HepG2 (cell line): ENCODE data around the gene TMEM63C. TPM values are rescaled to one million over a fixed set of nuclear protein-coding genes. Genes with fewer than 3 reads are reported as not detected.
A peak's percentile ranks its signal among the peaks of the same experiment; 100 is the strongest.

Experiments used
- ATAC-seq: fragments of 200-7000 bp; cut with Tn5 transposase; 3 replicates; pipeline ENCODE4 v1.9.1; 2020; ENCODE audit warnings: mild to moderate bottlenecking, moderate library complexity
- BruUV-seq: library from RNA; stranded (reverse); fragments of 400-500 nt; replicated peaks from 2 replicates; lab custom pipeline; 2021; lab: Mats Ljungman, UMichigan
- CTCF ChIA-PET: fragments of 300-600 bp; formaldehyde crosslinking; extraction: SDS; loops from one replicate; lab custom pipeline; 2021; ENCODE audit warnings: low total read pairs, inconsistent platforms, low intra/inter-chr PET ratio; lab: Yijun Ruan, JAX
- POLR2A ChIA-PET: fragments of 350-600 bp; sonication (Branson Sonifier 250); formaldehyde crosslinking; loops from one replicate; lab custom pipeline; 2020; ENCODE audit warnings: antibody characterized with exemption, inconsistent platforms; lab: Yijun Ruan, JAX
- DNase-seq: peaks from one replicate; pipeline ENCODE4 v3.0.0-alpha.2; 2015; ENCODE audit warnings: low spot score
- FAIRE-seq: peaks from 3 replicates; lab custom pipeline; 2011; peaks lifted over from hg19 to GRCh38; lab: Jason Lieb, UNC
- H2AFZ ChIP-seq: one replicate; pipeline ENCODE4 v1.6.1; 2011; ENCODE audit warnings: low read length, inconsistent platforms
- H3K27ac ChIP-seq: fragments of 300-600 bp; 3 replicates; pipeline ENCODE4 v1.8.0; 2011; ENCODE audit warnings: mixed run types, mild to moderate bottlenecking, mixed read lengths, low read length, inconsistent platforms; ENCODE audit not compliant: insufficient read depth; ENCODE audit errors: extremely low read length
- H3K27me3 ChIP-seq, 2 experiments: fragments of 200-600 bp in 1 of 2; 2 replicates in 1 of 2; 3 replicates in 1 of 2; pipeline versions ENCODE4 v1.6.0 to v1.8.0; 2011; ENCODE audit warnings: low read length in 2 of 2, mild to moderate bottlenecking in 2 of 2, moderate library complexity in 2 of 2, inconsistent platforms in 1 of 2; ENCODE audit not compliant: insufficient read depth in 2 of 2, control insufficient read depth in 1 of 2
- H3K36me3 ChIP-seq, 2 experiments: fragments of 200-600 bp in 1 of 2; replicated peaks in 1 of 2; 2 replicates in 1 of 2; 3 replicates in 1 of 2; pipeline versions ENCODE4 v1.5.1 to v1.8.0; 2011; ENCODE audit warnings: low read length in 2 of 2, inconsistent platforms in 1 of 2; ENCODE audit not compliant: insufficient read depth in 2 of 2, control insufficient read depth in 1 of 2
- H3K4me1 ChIP-seq: 2 replicates; pipeline ENCODE4 v1.5.1; 2012; ENCODE audit warnings: low read length, inconsistent platforms; ENCODE audit not compliant: insufficient read depth
- H3K4me2 ChIP-seq: 2 replicates; pipeline ENCODE4 v1.6.0; 2011; ENCODE audit warnings: low read depth, low read length, inconsistent platforms
- H3K4me3 ChIP-seq, 3 experiments: fragments of 200-600 bp in 1 of 3; sonication (generic), shearing (Covaris generic) in 1 of 3; replicated peaks in 1 of 3; 2 replicates each; pipeline ENCODE4 v1.5.1; 2011 to 2016; ENCODE audit warnings: low read length in 3 of 3, inconsistent platforms in 2 of 3, low read depth in 2 of 3, mild to moderate bottlenecking in 2 of 3, control low read depth in 1 of 3, mixed read lengths in 1 of 3; ENCODE audit not compliant: insufficient read depth in 1 of 3
- H3K79me2 ChIP-seq: one replicate; pipeline ENCODE4 v1.6.1; 2011; ENCODE audit warnings: low read length, inconsistent platforms; ENCODE audit not compliant: insufficient read depth
- H3K9ac ChIP-seq: 2 replicates; pipeline ENCODE4 v1.6.0; 2011; ENCODE audit warnings: mild to moderate bottlenecking, low read depth, low read length, inconsistent platforms; ENCODE audit not compliant: insufficient read depth
- H3K9me3 ChIP-seq: 2 replicates; pipeline ENCODE4 v1.5.1; 2012; ENCODE audit warnings: mild to moderate bottlenecking, low read length
- H4K20me1 ChIP-seq: 2 replicates; pipeline ENCODE4 v1.6.0; 2011; ENCODE audit warnings: inconsistent platforms, mild to moderate bottlenecking, low read length, moderate library complexity; ENCODE audit not compliant: insufficient read depth
- ARID2 ChIP-seq: sonication (generic); formaldehyde crosslinking; IDR thresholded peaks from 2 replicates; pipeline ENCODE4 v1.8.1; 2022; ENCODE audit warnings: mild to moderate bottlenecking, missing genetic modification reagents, borderline replicate concordance
- BCLAF1 ChIP-seq: fragments of 450-650 bp; IDR thresholded peaks from 2 replicates; pipeline ENCODE4 v1.6.1; 2017; ENCODE audit warnings: mild to moderate bottlenecking
- CAMTA2 ChIP-seq: sonication (generic); formaldehyde crosslinking; IDR thresholded peaks from 2 replicates; pipeline ENCODE4 v1.4.0; 2020; ENCODE audit warnings: mild to moderate bottlenecking, missing genetic modification reagents, borderline replicate concordance
- IKZF4 ChIP-seq: sonication (generic); formaldehyde crosslinking; IDR thresholded peaks from 2 replicates; pipeline ENCODE4 v1.5.1; 2020; ENCODE audit warnings: borderline replicate concordance, mild to moderate bottlenecking, low read depth, missing genetic modification reagents; ENCODE audit errors: not compliant biosample characterization
- KAT2B ChIP-seq: fragments of 150-350 bp; IDR thresholded peaks from 2 replicates; pipeline ENCODE4 v1.6.1; 2014; ENCODE audit warnings: low read depth, low read length, borderline replicate concordance
- MEIS2 ChIP-seq: sonication (generic); formaldehyde crosslinking; IDR thresholded peaks from 2 replicates; pipeline ENCODE4 v1.9.0; 2021; ENCODE audit warnings: mild to moderate bottlenecking, missing genetic modification reagents
- MIER3 ChIP-seq: IDR thresholded peaks from 2 replicates; pipeline ENCODE4 v1.6.1; 2016; ENCODE audit warnings: missing compliant biosample characterization, borderline replicate concordance
- NCOA2 ChIP-seq: sonication (generic); formaldehyde crosslinking; IDR thresholded peaks from 2 replicates; pipeline ENCODE4 v1.8.0; 2022; ENCODE audit warnings: inconsistent platforms
- NR0B2 ChIP-seq: sonication (generic); formaldehyde crosslinking; IDR thresholded peaks from 2 replicates; pipeline ENCODE4 v1.4.0; 2020; ENCODE audit warnings: mild to moderate bottlenecking, missing genetic modification reagents
- SMARCC2 ChIP-seq: fragments of 450-650 bp; IDR thresholded peaks from 2 replicates; pipeline ENCODE4 v1.6.1; 2017; ENCODE audit warnings: antibody characterized with exemption, mild to moderate bottlenecking
- TARDBP ChIP-seq: sonication (generic); formaldehyde crosslinking; IDR thresholded peaks from 2 replicates; pipeline ENCODE4 v1.8.0; 2022; ENCODE audit warnings: mild to moderate bottlenecking, missing genetic modification reagents
- ZNF230 ChIP-seq: sonication (generic); formaldehyde crosslinking; IDR thresholded peaks from 2 replicates; pipeline ENCODE4 v1.4.0; 2020; ENCODE audit warnings: mild to moderate bottlenecking, missing genetic modification reagents
- ZNF577 ChIP-seq: sonication (generic); formaldehyde crosslinking; IDR thresholded peaks from 2 replicates; pipeline ENCODE4 v1.4.0; 2020; ENCODE audit warnings: mild to moderate bottlenecking, low read depth, missing genetic modification reagents, borderline replicate concordance
- WGBS: methylation state at CpG from one replicate; pipeline ENCODE4 v1.1.6; 2017; ENCODE audit warnings: low lambda C conversion rate; 5-methylcytosine and 5-hydroxymethylcytosine counted together
- in situ Hi-C: cut with HindIII; loops from 2 replicates; pipeline ENCODE4 v1.10.0; 2017; ENCODE audit warnings: low pct_unique_long_range_greater_than_20kb; ENCODE audit not compliant: extremely low pct_ligation_motif_present
- intact Hi-C: fragments of 100-400 bp; cut with micrococcal nuclease; formaldehyde crosslinking; loops from one replicate; pipeline ENCODE4 v1.10.0; 2022; ENCODE audit not compliant: unreplicated experiment
- polyA plus RNA-seq, 8 experiments: library from polyadenylated mRNA; depleted of rRNA in 3 of 8; stranded (reverse) in 7 of 8; unstranded in 1 of 8; fragments of >200 nt; fragmentation: Illumina TruSeq in 4 of 8; extraction: Trizol in 4 of 8; gene quantifications; 2 replicates each; pipeline versions ENCODE4 v1.2.1 to v1.2.3, GENCODE V29; 2011 to 2016; ENCODE audit warnings: low read depth in 4 of 8, missing spikeins in 1 of 8, mixed read lengths in 1 of 8; ENCODE audit not compliant: insufficient read depth in 1 of 8
- total RNA-seq, 5 experiments: library from RNA; depleted of rRNA; stranded (reverse); fragments of >200 nt; fragmentation: Illumina TruSeq; extraction: Trizol; gene quantifications; 2 replicates each; pipeline ENCODE4 v1.2.3, GENCODE V29; 2016; ENCODE audit warnings: low read depth in 1 of 5

Gene TMEM63C
- total and polyA plus RNA-seq, 2 of the 13 experiments (the other 11 are each of a cell fraction or from before 2014, with no cell fraction given) = 0.17 to 0.27 TPM

- no peak overlapping the region for H2AFZ ChIP-seq
- no peaks in the 10 kb centered on the region for H3K36me3 ChIP-seq
- no peak for FAIRE-seq
- intact Hi-C loops (no loop called here), in situ Hi-C loops (no loop called here)
- no peak overlapping the region for H3K4me3 ChIP-seq
- 64% methylated on average over 14 of the region's 14 CpGs for WGBS
- ChIA-PET POLR2A (no interaction called here), CTCF (no interaction called here)
- H4K20me1 ChIP-seq = no peaks in the 10 kb centered on the region
- H3K79me2 ChIP-seq = no peaks in the 10 kb centered on the region
- H3K4me1 ChIP-seq = no peaks in the 10 kb centered on the region
- no peak for DNase-seq
- H3K27me3 ChIP-seq = no peaks in the 10 kb centered on the region
- H3K9ac ChIP-seq = no peak overlapping the region
- no peak overlapping the region for H3K4me2 ChIP-seq
- no TSS peak for BruUV-seq
- H3K9me3 ChIP-seq = no peaks in the 10 kb centered on the region
- H3K27ac ChIP-seq = no peak overlapping the region
- ATAC-seq = no peak
- TF ChIP-seq NCOA2 (CRISPR knock-in tag) (no peak), SMARCC2 (no peak), ZNF577 (CRISPR knock-in tag) (no peak), ARID2 (CRISPR knock-in tag) (no peak), KAT2B (no peak)
Measured at GRCh38 chr14:77225892-77226557, 44.4 kb downstream of the TMEM63C start.

- no peak overlapping the region for H3K4me3 ChIP-seq
- H2AFZ ChIP-seq = no peak overlapping the region
- no peak for DNase-seq
- no peak overlapping the region for H3K27ac ChIP-seq
- H3K9ac ChIP-seq = no peak overlapping the region
- no peaks in the 10 kb centered on the region for H3K27me3 ChIP-seq
- in situ Hi-C loops = no loop called here
- CTCF ChIA-PET = no interaction called here
- H3K79me2 ChIP-seq = no peaks in the 10 kb centered on the region
- H4K20me1 ChIP-seq = no peaks in the 10 kb centered on the region
- POLR2A ChIA-PET = no interaction called here
- H3K9me3 ChIP-seq = no peaks in the 10 kb centered on the region
- ATAC-seq = peak; percentile 45; the same call in 2 of the 3 replicates
- intact Hi-C loops = no loop called here
- no peak for FAIRE-seq
- no peak overlapping the region for H3K4me2 ChIP-seq
- H3K36me3 ChIP-seq = no peaks in the 10 kb centered on the region
- no peaks in the 10 kb centered on the region for H3K4me1 ChIP-seq
- WGBS = 27% methylated on average over 6 of the region's 6 CpGs
- TF ChIP-seq NR0B2 (CRISPR knock-in tag) (no peak), MIER3 (CRISPR knock-in tag) (no peak), BCLAF1 (no peak), CAMTA2 (CRISPR knock-in tag) (no peak), MEIS2 (CRISPR knock-in tag) (no peak), TARDBP (CRISPR knock-in tag) (no peak), IKZF4 (no peak), ZNF230 (no peak)
- no TSS peak for BruUV-seq
Measured at GRCh38 chr14:77228056-77228455, 46.5 kb downstream of the TMEM63C start.
